H1 (cell line): ENCODE data around the gene SNED1. TPM values are rescaled to one million over a fixed set of nuclear protein-coding genes. Genes with fewer than 3 reads are reported as not detected.

ENCODE experiments used
- CTCF ChIA-PET: fragments of 300-600 bp; sonication (Branson Sonifier 250); formaldehyde crosslinking; loops from one replicate; lab custom pipeline; 2021; ENCODE audit not compliant: partially characterized antibody; lab: Charles Lee
- POLR2A ChIA-PET: fragments of 300-600 bp; sonication (Branson Sonifier 250); formaldehyde crosslinking; loops from one replicate; lab custom pipeline; 2021; ENCODE audit warnings: inconsistent platforms; ENCODE audit not compliant: partially characterized antibody; lab: Charles Lee
- DNase-seq, 2 experiments: peaks; one replicate each; pipeline versions ENCODE4 v3.0.0 to v3.0.0-alpha.2; 2010 to 2022; ENCODE audit warnings: low spot score in 2 of 2, low read depth in 1 of 2, mixed read lengths in 1 of 2
- FAIRE-seq: peaks from 2 replicates; lab custom pipeline; 2011; peaks lifted over from hg19 to GRCh38; lab: Jason Lieb, UNC
- H2AFZ ChIP-seq: 2 replicates; pipeline ENCODE4 v1.8.1; 2012; ENCODE audit warnings: low read length, inconsistent platforms
- H2AK5ac ChIP-seq: 2 replicates; pipeline ENCODE4 v1.6.1; 2013; ENCODE audit warnings: low read depth, low read length
- H2BK120ac ChIP-seq: replicated peaks from 2 replicates; pipeline ENCODE3; 2013; ENCODE audit warnings: low read depth, low read length, inconsistent platforms
- H2BK12ac ChIP-seq: 2 replicates; pipeline ENCODE4 v1.6.1; 2013; ENCODE audit warnings: low read depth, low read length
- H2BK15ac ChIP-seq: 2 replicates; pipeline ENCODE4 v1.6.1; 2013; ENCODE audit warnings: low read length
- H2BK20ac ChIP-seq: 2 replicates; pipeline ENCODE4 v1.6.1; 2013; ENCODE audit warnings: low read length
- H2BK5ac ChIP-seq: 2 replicates; pipeline ENCODE4 v1.6.1; 2013; ENCODE audit warnings: low read depth, low read length
- H3K14ac ChIP-seq: 2 replicates; pipeline ENCODE4 v1.6.1; 2013; ENCODE audit warnings: inconsistent platforms; ENCODE audit not compliant: insufficient read length
- H3K18ac ChIP-seq: 2 replicates; pipeline ENCODE4 v1.6.1; 2013; ENCODE audit warnings: low read length; ENCODE audit errors: extremely low read depth
- H3K23ac ChIP-seq: 2 replicates; pipeline ENCODE4 v1.6.1; 2013; ENCODE audit warnings: inconsistent platforms; ENCODE audit not compliant: insufficient read length
- H3K23me2 ChIP-seq: 2 replicates; pipeline ENCODE4 v1.6.1; 2013; ENCODE audit warnings: low read depth, low read length
- H3K27ac ChIP-seq: 2 replicates; pipeline ENCODE4 v1.6.1; 2011; ENCODE audit warnings: low read depth, low read length, inconsistent platforms
- H3K27me3 ChIP-seq, 4 experiments: replicated peaks in 1 of 4; 1 replicate in 1 of 4; 2 replicates in 3 of 4; pipeline versions ENCODE4 v1.6.1 to v1.8.1; 2011 to 2013; ENCODE audit warnings: low read length in 3 of 4, mild to moderate bottlenecking in 3 of 4, inconsistent platforms in 2 of 4, mixed read lengths in 2 of 4, moderate library complexity in 1 of 4; ENCODE audit not compliant: control insufficient read depth in 3 of 4, insufficient read depth in 3 of 4; ENCODE audit errors: extremely low read depth in 1 of 4
- H3K36me3 ChIP-seq, 4 experiments: 2 replicates each; pipeline versions ENCODE4 v1.6.1 to v1.8.1; 2011 to 2013; ENCODE audit warnings: mild to moderate bottlenecking in 4 of 4, low read length in 3 of 4, moderate library complexity in 2 of 4, control low read depth in 1 of 4, inconsistent platforms in 1 of 4; ENCODE audit not compliant: insufficient read depth in 4 of 4, control insufficient read depth in 2 of 4
- H3K4ac ChIP-seq: replicated peaks from 2 replicates; pipeline ENCODE3; 2013; ENCODE audit warnings: low read length, low read depth, mixed read lengths, inconsistent platforms; ENCODE audit not compliant: insufficient read length
- H3K4me1 ChIP-seq, 4 experiments: replicated peaks in 1 of 4; 1 replicate in 1 of 4; 2 replicates in 3 of 4; pipeline versions ENCODE4 v1.6.1 to v1.8.1; 2011 to 2013; ENCODE audit warnings: low read length in 3 of 4, inconsistent platforms in 2 of 4, mixed read lengths in 1 of 4; ENCODE audit not compliant: insufficient read depth in 4 of 4, control insufficient read depth in 3 of 4
- H3K4me2 ChIP-seq, 2 experiments: 2 replicates each; pipeline versions ENCODE4 v1.6.1 to v1.8.1; 2011 to 2013; ENCODE audit warnings: low read depth in 2 of 2, low read length in 2 of 2, control low read depth in 1 of 2, inconsistent platforms in 1 of 2, mild to moderate bottlenecking in 1 of 2; ENCODE audit not compliant: insufficient read depth in 1 of 2
- H3K4me3 ChIP-seq, 4 experiments: fragments of 200-600, 300-600 bp in 1 of 4; sonication (generic), shearing (Covaris generic), sonication (Bioruptor Twin) in 1 of 4; 2 replicates each; pipeline versions ENCODE4 v1.5.1 to v1.8.1; 2011 to 2016; ENCODE audit warnings: low read length in 4 of 4, low read depth in 3 of 4, control low read depth in 2 of 4, inconsistent platforms in 2 of 4, mild to moderate bottlenecking in 2 of 4, mixed read lengths in 1 of 4, moderate library complexity in 1 of 4; ENCODE audit not compliant: insufficient read depth in 2 of 4; ENCODE audit errors: extremely low read depth in 1 of 4
- H3K56ac ChIP-seq: replicated peaks from 2 replicates; pipeline ENCODE3; 2013; ENCODE audit warnings: low read depth, mild to moderate bottlenecking, mixed read lengths, low read length, inconsistent platforms; ENCODE audit not compliant: insufficient read length
- H3K79me1 ChIP-seq: 2 replicates; pipeline ENCODE4 v1.6.1; 2013; ENCODE audit warnings: low read depth, low read length, control low read depth
- H3K79me2 ChIP-seq, 2 experiments: 2 replicates each; pipeline versions ENCODE4 v1.6.1 to v1.8.1; 2012 to 2013; ENCODE audit warnings: low read length in 2 of 2, mild to moderate bottlenecking in 2 of 2, inconsistent platforms in 1 of 2; ENCODE audit not compliant: insufficient read depth in 2 of 2, control insufficient read depth in 1 of 2
- H3K9ac ChIP-seq, 4 experiments: replicated peaks in 1 of 4; 1 replicate in 1 of 4; 2 replicates in 3 of 4; pipeline versions ENCODE4 v1.6.1 to v1.8.1; 2011 to 2013; ENCODE audit warnings: low read depth in 3 of 4, low read length in 3 of 4, control low read depth in 2 of 4, mild to moderate bottlenecking in 2 of 4, moderate library complexity in 2 of 4, inconsistent platforms in 1 of 4; ENCODE audit errors: extremely low read depth in 1 of 4
- H3K9me3 ChIP-seq, 2 experiments: 2 replicates each; pipeline versions ENCODE4 v1.6.1 to v1.8.1; 2012 to 2013; ENCODE audit warnings: mild to moderate bottlenecking in 2 of 2, moderate library complexity in 2 of 2, control low read depth in 1 of 2, inconsistent platforms in 1 of 2, low read depth in 1 of 2, low read length in 1 of 2, mixed read lengths in 1 of 2; ENCODE audit not compliant: insufficient read depth in 2 of 2
- H4K20me1 ChIP-seq, 2 experiments: replicated peaks in 1 of 2; 2 replicates each; pipeline versions ENCODE3 to v1.8.1; 2011 to 2013; ENCODE audit warnings: inconsistent platforms in 2 of 2, low read length in 2 of 2, mild to moderate bottlenecking in 1 of 2; ENCODE audit not compliant: insufficient read depth in 2 of 2, control insufficient read depth in 1 of 2
- H4K5ac ChIP-seq: 2 replicates; pipeline ENCODE4 v1.6.1; 2013; ENCODE audit warnings: low read length, low read depth, mixed read lengths, inconsistent platforms; ENCODE audit not compliant: insufficient read length
- H4K8ac ChIP-seq: 2 replicates; pipeline ENCODE4 v1.8.0; 2013; ENCODE audit warnings: mild to moderate bottlenecking, moderate library complexity, low read length, inconsistent platforms; ENCODE audit not compliant: insufficient read depth; ENCODE audit errors: extremely low read depth
- H4K91ac ChIP-seq: replicated peaks from 2 replicates; pipeline ENCODE3; 2013; ENCODE audit warnings: low read length, mixed read lengths, inconsistent platforms; ENCODE audit not compliant: insufficient read length
- NRF1 ChIP-seq: IDR thresholded peaks from 2 replicates; pipeline ENCODE4 v1.6.1; 2011; ENCODE audit warnings: mild to moderate bottlenecking, low read depth, low read length, improper control_type of control experiment
- WGBS, 2 experiments: shearing (Covaris generic) in 1 of 2; methylation state at CpG; one replicate each; pipeline versions ENCODE4 v1.1.6 to v1.1.7; 2013 to 2015; ENCODE audit warnings: low lambda C conversion rate in 2 of 2, mixed read lengths in 2 of 2, inconsistent platforms in 1 of 2, low coverage in 1 of 2, missing lambda C conversion rate in 1 of 2; ENCODE audit not compliant: insufficient replicate concordance in 2 of 2, insufficient coverage in 1 of 2, insufficient read length in 1 of 2; ENCODE audit errors: extremely low coverage in 1 of 2, missing lambda C conversion rate in 1 of 2; 5-methylcytosine and 5-hydroxymethylcytosine counted together
- polyA plus RNA-seq, 7 experiments: library from polyadenylated mRNA; depleted of rRNA in 3 of 7; stranded (reverse) in 5 of 7; unstranded in 2 of 7; fragments of >200 nt in 5 of 7; fragments of 200-250 nt in 2 of 7; gene quantifications; 1 replicate in 5 of 7; 2 replicates in 1 of 7; 4 replicates in 1 of 7; pipeline versions ENCODE4 v1.2.1 to v1.2.3, GENCODE V29; 2011 to 2013; ENCODE audit warnings: missing spikeins in 2 of 7, mixed read lengths in 2 of 7
- total RNA-seq: library from RNA; stranded (reverse); fragmentation: NEBNext Ultra II Directional; extraction: Animal tissue kit (Norgen Biotek cat#: 25700); gene quantifications from 2 replicates; pipeline ENCODE4 v1.2.1, GENCODE V29; 2021

The SNED1 gene
- total and polyA plus RNA-seq, 2 of the 8 experiments (the other 6 are each of a cell fraction or from before 2014, with no cell fraction given), result 1.9 TPM

- Histone ChIP-seq H3K9me3 (peaks cover 4 to 8% of the 10 kb centered on the region in 2 experiments; a peak in 3 of 4 replicates), H4K5ac (no peak overlapping the region), H3K14ac (no peak overlapping the region), H4K91ac (peak overlapping the region; percentile 30), H3K23ac (no peak overlapping the region), H3K4me3 (no peak overlapping the region), H3K79me1 (no peaks in the 10 kb centered on the region), H3K79me2 (no peaks in the 10 kb centered on the region), H2AK5ac (peak overlapping the region; percentile 53; the same call in 1 of the 2 replicates), H4K20me1 (no peaks in the 10 kb centered on the region), H3K18ac (peak overlapping the region; percentile 48; the same call in 1 of the 2 replicates), H3K23me2 (peaks cover 2% of the 10 kb centered on the region; the same call in 1 of the 2 replicates), H3K56ac (no peak overlapping the region), H2BK15ac (peak overlapping the region; percentile 95; the same call in 1 of the 2 replicates), H2BK12ac (peak overlapping the region; percentile 94; the same call in 1 of the 2 replicates), H4K8ac (no peak overlapping the region), H3K4ac (no peak overlapping the region), H3K27me3 (no peaks in the 10 kb centered on the region), H3K27ac (no peak overlapping the region), H2AFZ (no peak overlapping the region), H2BK20ac (peak overlapping the region; percentile 95; the same call in 1 of the 2 replicates), H2BK120ac (no peak overlapping the region), H3K4me2 (no peak overlapping the region; a peak in 1 of 4 replicates), H2BK5ac (peak overlapping the region; percentile 71; the same call in 1 of the 2 replicates), H3K4me1 (peaks cover 0 to 19% (median 15%) of the 10 kb centered on the region in 4 experiments; a peak in 6 of 7 replicates), H3K9ac (no peak overlapping the region), H3K36me3 (no peaks in the 10 kb centered on the region)
- TF ChIP-seq NRF1, result no peak
- CTCF ChIA-PET, result interaction anchor here (0.9 to 3.7 kb wide), 5 partner anchors 10 to 97 kb away, joined by 3 to 11 read pairs (median 3); partner anchors contain the start of gene SNED1
- WGBS, 2 experiments, result 84% methylated on average over 7 of the region's 7 CpGs; no CpG with 5 or more reads in 1 of the 2 experiments
- DNase-seq (no peak), FAIRE-seq (no peak)
- POLR2A ChIA-PET, result interaction anchor here (1.5 to 2.4 kb wide), 2 partner anchors 9 to 26 kb away, joined by 4 to 9 read pairs; no protein-coding TSS in a partner anchor
Measured at GRCh38 chr2:241008711-241009121, 10.3 kb downstream of the SNED1 start.
